CD14-positive monocyte (primary cell): ENCODE data around the gene HHIPL1. TPM values are rescaled to one million over a fixed set of nuclear protein-coding genes. Genes with fewer than 3 reads are reported as not detected.

Source experiments
- DNase-seq, 3 donors: peaks; one replicate each; pipeline ENCODE4 v3.0.0-alpha.2; 2011 to 2022
- H2AFZ ChIP-seq: 2 replicates; pipeline ENCODE4 v1.6.0; 2012; ENCODE audit warnings: mild to moderate bottlenecking, low read depth, low read length, inconsistent platforms; ENCODE audit not compliant: insufficient read depth, poor library complexity, severe bottlenecking
- H3K27ac ChIP-seq, 2 donors: 1 replicate in 1 of 2; 2 replicates in 1 of 2; pipeline ENCODE4 v1.5.1; 2012 to 2013; ENCODE audit warnings: low read length in 2 of 2, control low read depth in 1 of 2, inconsistent platforms in 1 of 2, low read depth in 1 of 2, mild to moderate bottlenecking in 1 of 2
- H3K27me3 ChIP-seq, 2 donors: one replicate each; pipeline versions ENCODE4 v1.6.0 to v1.6.1; 2011 to 2013; ENCODE audit warnings: low read length in 2 of 2; ENCODE audit not compliant: control insufficient read depth in 2 of 2, insufficient read depth in 2 of 2
- H3K36me3 ChIP-seq, 2 donors: replicated peaks in 1 of 2; 1 replicate in 1 of 2; 2 replicates in 1 of 2; pipeline versions ENCODE4 v1.5.1 to v1.6.1; 2012 to 2013; ENCODE audit warnings: low read length in 2 of 2, control low read depth in 1 of 2, inconsistent platforms in 1 of 2, mild to moderate bottlenecking in 1 of 2; ENCODE audit not compliant: insufficient read depth in 2 of 2, control insufficient read depth in 1 of 2
- H3K4me1 ChIP-seq, 2 donors: 1 replicate in 1 of 2; 2 replicates in 1 of 2; pipeline versions ENCODE4 v1.5.1 to v1.6.1; 2012 to 2013; ENCODE audit warnings: low read length in 2 of 2, control low read depth in 1 of 2, inconsistent platforms in 1 of 2, mild to moderate bottlenecking in 1 of 2, moderate library complexity in 1 of 2; ENCODE audit not compliant: insufficient read depth in 2 of 2, control insufficient read depth in 1 of 2
- H3K4me2 ChIP-seq: replicated peaks from 2 replicates; pipeline ENCODE3; 2012; ENCODE audit warnings: low read length, moderate library complexity, mild to moderate bottlenecking; ENCODE audit not compliant: poor library complexity, severe bottlenecking; ENCODE audit errors: extremely low read depth
- H3K4me3 ChIP-seq, 3 experiments: fragments of 200-600 bp in 1 of 3; sonication (generic) in 1 of 3; replicated peaks in 1 of 3; 1 replicate in 2 of 3; 2 replicates in 1 of 3; pipeline ENCODE4 v1.5.1; 2011 to 2013; ENCODE audit warnings: low read length in 3 of 3, mild to moderate bottlenecking in 3 of 3, control low read depth in 2 of 3, low read depth in 2 of 3, inconsistent platforms in 1 of 3, moderate library complexity in 1 of 3
- H3K79me2 ChIP-seq: 2 replicates; pipeline ENCODE4 v1.6.0; 2012; ENCODE audit warnings: mild to moderate bottlenecking, control low read depth, inconsistent platforms, low read length, moderate library complexity; ENCODE audit not compliant: insufficient read depth
- H3K9ac ChIP-seq: 2 replicates; pipeline ENCODE4 v1.6.0; 2017; ENCODE audit warnings: low read length, mild to moderate bottlenecking; ENCODE audit not compliant: insufficient read depth, poor library complexity, severe bottlenecking
- H3K9me3 ChIP-seq, 2 donors: replicated peaks in 1 of 2; 1 replicate in 1 of 2; 2 replicates in 1 of 2; pipeline versions ENCODE4 v1.5.1 to v1.6.1; 2012 to 2013; ENCODE audit warnings: low read length in 2 of 2, control low read depth in 1 of 2; ENCODE audit not compliant: control insufficient read depth in 1 of 2, insufficient read depth in 1 of 2
- H4K20me1 ChIP-seq: 2 replicates; pipeline ENCODE4 v1.6.0; 2012; ENCODE audit warnings: mild to moderate bottlenecking, low read length, control low read depth, moderate library complexity; ENCODE audit not compliant: insufficient read depth
- H3K27ac Mint-ChIP-seq, 7 donors: one replicate each; pipeline ENCODE4 v1.8.0; 2020; ENCODE audit warnings: mild to moderate bottlenecking in 7 of 7, mixed read lengths in 7 of 7, moderate library complexity in 6 of 7, inconsistent platforms in 2 of 7
- H3K27me3 Mint-ChIP-seq, 3 donors: one replicate each; pipeline ENCODE4 v1.8.0; 2021 to 2022; ENCODE audit warnings: low read depth in 3 of 3, mild to moderate bottlenecking in 3 of 3, mixed read lengths in 3 of 3, moderate library complexity in 3 of 3, inconsistent platforms in 1 of 3
- H3K36me3 Mint-ChIP-seq, 2 donors: one replicate each; pipeline ENCODE4 v1.8.0; 2020; ENCODE audit warnings: mixed read lengths in 2 of 2, inconsistent platforms in 1 of 2, mild to moderate bottlenecking in 1 of 2
- H3K4me1 Mint-ChIP-seq: one replicate; pipeline ENCODE4 v1.8.0; 2020; ENCODE audit warnings: mild to moderate bottlenecking, mixed read lengths
- H3K4me3 Mint-ChIP-seq, 2 donors: one replicate each; pipeline ENCODE4 v1.8.0; 2020; ENCODE audit warnings: mild to moderate bottlenecking in 2 of 2, mixed read lengths in 2 of 2, moderate library complexity in 1 of 2
- H3K9me3 Mint-ChIP-seq, 7 donors: one replicate each; pipeline ENCODE4 v1.8.0; 2020 to 2022; ENCODE audit warnings: mixed read lengths in 7 of 7, mild to moderate bottlenecking in 6 of 7, moderate library complexity in 6 of 7, inconsistent platforms in 2 of 7
- WGBS: methylation state at CpG from one replicate; pipeline ENCODE4 v1.1.5; 2013; ENCODE audit warnings: missing lambda C conversion rate; ENCODE audit not compliant: insufficient coverage; 5-methylcytosine and 5-hydroxymethylcytosine counted together
- intact Hi-C, 2 donors: fragments of 100-400 bp; cut with micrococcal nuclease; formaldehyde crosslinking; loops; one replicate each; pipeline versions ENCODE4 v1.15.0 to v1.15.1; 2023
- polyA plus RNA-seq, 3 donors: library from polyadenylated mRNA; depleted of rRNA in 1 of 3; unstranded in 2 of 3; stranded (reverse) in 1 of 3; fragments of 300-500 nt in 2 of 3; fragments of >200 nt in 1 of 3; fragmentation: Illumina TruSeq in 2 of 3; gene quantifications; 1 replicate in 2 of 3; 2 replicates in 1 of 3; pipeline ENCODE4 v1.2.3, GENCODE V29; 2012 to 2021
- TF ChIP-seq, protein P1 (sequence below): fragments of 200-600 bp; IDR thresholded peaks from one replicate; pipeline ENCODE4 v1.8.0; 2022; ENCODE audit warnings: antibody characterized with exemption, mild to moderate bottlenecking

The HHIPL1 gene
- polyA plus RNA-seq, 3 donors = 0.09 TPM; not detected in 2

DNA sequence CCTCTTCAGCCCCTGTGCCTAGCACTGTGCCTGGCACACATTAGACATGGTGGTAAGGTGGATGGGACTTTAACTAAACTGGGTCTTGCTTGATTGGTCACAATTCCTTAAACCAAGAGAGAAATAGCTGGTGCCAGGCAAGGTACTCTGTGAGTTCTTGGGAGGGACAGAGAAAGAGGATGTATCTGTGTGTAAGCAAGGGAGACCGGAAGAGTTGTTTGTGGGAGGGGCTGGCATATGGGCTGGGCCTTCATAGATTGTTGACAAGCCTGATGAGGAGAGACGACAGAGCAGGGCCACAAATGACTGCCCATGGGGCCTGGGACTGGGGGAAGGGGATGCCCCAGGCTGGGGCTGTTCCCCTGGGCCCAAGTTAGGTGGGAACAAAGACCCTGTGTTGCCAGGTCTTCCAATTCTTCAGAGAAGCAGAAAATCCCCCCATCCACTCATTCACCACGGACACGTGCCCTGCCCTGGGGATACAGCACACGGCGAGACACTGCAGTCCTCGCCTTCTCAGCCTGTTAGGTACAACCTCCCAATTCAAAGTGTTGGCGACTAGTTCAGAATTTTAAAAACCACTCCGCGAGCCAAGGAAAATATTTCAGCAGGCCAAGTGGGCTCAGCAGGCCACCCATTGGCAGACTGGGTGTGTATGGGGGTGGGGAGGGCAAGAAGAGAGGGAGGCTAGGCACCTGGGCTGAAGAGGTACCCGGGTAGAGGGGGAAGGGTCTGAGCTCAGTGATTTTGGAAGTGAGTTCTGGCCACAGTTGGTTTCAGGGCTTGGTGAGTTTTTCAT, 27.8 kb downstream of the HHIPL1 start:
- 66% methylated on average over 10 of the region's 11 CpGs for WGBS
- no peaks in the 10 kb centered on the region for H4K20me1 ChIP-seq
- Mint-ChIP-seq H3K9me3 (peaks cover 4 to 18% (median 10%) of the 10 kb centered on the region in 7 donors), H3K27ac (peak overlapping the region in 2 of 7 donors; percentile 45 to 73), H3K4me1 (peaks cover 10% of the 10 kb centered on the region), H3K4me3 (peak overlapping the region; percentile 25 to 33), H3K27me3 (peaks cover 23 to 33% (median 29%) of the 10 kb centered on the region in 3 donors), H3K36me3 (no peaks in the 10 kb centered on the region)
- peak overlapping the region; percentile 57 for H2AFZ ChIP-seq
- intact Hi-C loops = no loop called here
- no peaks in the 10 kb centered on the region for H3K79me2 ChIP-seq
- TF ChIP-seq, protein P1, sequence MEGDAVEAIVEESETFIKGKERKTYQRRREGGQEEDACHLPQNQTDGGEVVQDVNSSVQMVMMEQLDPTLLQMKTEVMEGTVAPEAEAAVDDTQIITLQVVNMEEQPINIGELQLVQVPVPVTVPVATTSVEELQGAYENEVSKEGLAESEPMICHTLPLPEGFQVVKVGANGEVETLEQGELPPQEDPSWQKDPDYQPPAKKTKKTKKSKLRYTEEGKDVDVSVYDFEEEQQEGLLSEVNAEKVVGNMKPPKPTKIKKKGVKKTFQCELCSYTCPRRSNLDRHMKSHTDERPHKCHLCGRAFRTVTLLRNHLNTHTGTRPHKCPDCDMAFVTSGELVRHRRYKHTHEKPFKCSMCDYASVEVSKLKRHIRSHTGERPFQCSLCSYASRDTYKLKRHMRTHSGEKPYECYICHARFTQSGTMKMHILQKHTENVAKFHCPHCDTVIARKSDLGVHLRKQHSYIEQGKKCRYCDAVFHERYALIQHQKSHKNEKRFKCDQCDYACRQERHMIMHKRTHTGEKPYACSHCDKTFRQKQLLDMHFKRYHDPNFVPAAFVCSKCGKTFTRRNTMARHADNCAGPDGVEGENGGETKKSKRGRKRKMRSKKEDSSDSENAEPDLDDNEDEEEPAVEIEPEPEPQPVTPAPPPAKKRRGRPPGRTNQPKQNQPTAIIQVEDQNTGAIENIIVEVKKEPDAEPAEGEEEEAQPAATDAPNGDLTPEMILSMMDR = no peak
- H3K4me1 ChIP-seq = peaks cover 10% of the 10 kb centered on the region in 2 donors
- H3K4me2 ChIP-seq = no peak overlapping the region
- H3K27me3 ChIP-seq = peaks cover 0 to 11% of the 10 kb centered on the region in 2 donors
- H3K9ac ChIP-seq = no peak overlapping the region
- peaks cover 9 to 13% of the 10 kb centered on the region in 2 donors for H3K9me3 ChIP-seq
- H3K4me3 ChIP-seq = no peak overlapping the region
- no peaks in the 10 kb centered on the region for H3K36me3 ChIP-seq
- peak; percentile 25 to 43 (median 34) for DNase-seq
- no peak overlapping the region for H3K27ac ChIP-seq

GRCh38 chr14:99673305-99674063, 28.6 kb downstream of the HHIPL1 start:
- Histone ChIP-seq H3K9ac (no peak overlapping the region), H3K27ac (no peak overlapping the region), H3K36me3 (no peaks in the 10 kb centered on the region), H3K4me2 (no peak overlapping the region), H3K79me2 (no peaks in the 10 kb centered on the region), H2AFZ (peak overlapping the region; percentile 57), H3K27me3 (peaks cover 0 to 11% of the 10 kb centered on the region in 2 donors), H3K4me1 (peaks cover 9 to 10% of the 10 kb centered on the region in 2 donors), H3K4me3 (no peak overlapping the region), H3K9me3 (peaks cover 17 to 20% of the 10 kb centered on the region in 2 donors), H4K20me1 (no peaks in the 10 kb centered on the region)
- TF ChIP-seq, protein P1 = no peak
- DNase-seq = no peak
- H3K27me3 Mint-ChIP-seq = peaks cover 23 to 33% (median 29%) of the 10 kb centered on the region in 3 donors
- intact Hi-C loops = no loop called here
- WGBS = 95% methylated on average over 6 of the region's 8 CpGs
- H3K36me3 Mint-ChIP-seq = no peaks in the 10 kb centered on the region
- peak overlapping the region in 1 of 7 donors; percentile 44 for H3K27ac Mint-ChIP-seq
- no peak overlapping the region for H3K4me3 Mint-ChIP-seq
- H3K4me1 Mint-ChIP-seq = peaks cover 8% of the 10 kb centered on the region
- H3K9me3 Mint-ChIP-seq = peaks cover 12 to 23% (median 16%) of the 10 kb centered on the region in 7 donors
